ENCODE results near the gene MDFI. TPM values are rescaled to one million over a fixed set of nuclear protein-coding genes. Genes with fewer than 3 reads are reported as not detected.

The MDFI gene
- total RNA-seq, 1 donor from 2014 or later = 7.9 TPM

GRCh38 chr6:41680182-41680965 is 42.1 kb downstream of the MDFI start:
- H3K4me1 Mint-ChIP-seq (ENCODE audit: low read depth, unreplicated experiment) = peaks cover 29% of the 10 kb centered on the region
- H3K4me3 Mint-ChIP-seq (ENCODE audit: unreplicated experiment) = peak overlapping the region; percentile 52
- no peaks in the 10 kb centered on the region for H3K36me3 Mint-ChIP-seq (ENCODE audit: unreplicated experiment)
- no peak for DNase-seq
- H3K27me3 Mint-ChIP-seq (ENCODE audit: unreplicated experiment) = peaks cover 8% of the 10 kb centered on the region
- no peak overlapping the region for H3K27ac Mint-ChIP-seq (ENCODE audit: unreplicated experiment)
- no peak for TF ChIP-seq CTCF (IDR thresholded peaks at IDR 0.05; ENCODE audit: partially characterized antibody, unreplicated experiment)
- peaks cover 5% of the 10 kb centered on the region for H3K9me3 Mint-ChIP-seq (ENCODE audit: unreplicated experiment)

DNA sequence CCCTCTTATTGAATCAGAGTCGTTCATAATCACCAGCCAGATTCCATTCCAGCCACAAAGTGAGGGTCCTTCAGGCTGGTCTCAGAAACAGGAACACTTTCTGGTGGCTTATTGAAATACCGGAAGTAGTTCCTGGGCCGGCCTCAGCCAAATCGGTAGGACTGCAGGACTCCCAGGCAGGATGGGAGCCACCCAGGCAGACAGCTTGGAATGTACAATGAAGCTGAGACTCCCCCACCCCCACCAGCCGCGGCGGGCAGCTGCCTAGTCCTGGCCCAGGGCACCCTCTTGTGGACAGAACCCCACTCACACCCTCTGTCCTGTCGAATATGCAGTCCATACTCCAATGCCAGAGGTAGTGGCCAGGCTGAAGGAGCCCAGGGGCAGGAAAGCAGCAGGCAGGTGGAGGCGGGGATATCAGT is 43.8 kb downstream of the MDFI start:
- H3K9me3 Mint-ChIP-seq (ENCODE audit: unreplicated experiment) = peaks cover 2% of the 10 kb centered on the region
- peak; percentile 83 for TF ChIP-seq CTCF (IDR thresholded peaks at IDR 0.05; ENCODE audit: partially characterized antibody, unreplicated experiment)
- H3K36me3 Mint-ChIP-seq (ENCODE audit: unreplicated experiment) = no peaks in the 10 kb centered on the region
- H3K4me1 Mint-ChIP-seq (ENCODE audit: low read depth, unreplicated experiment) = peaks cover 15% of the 10 kb centered on the region
- H3K4me3 Mint-ChIP-seq (ENCODE audit: unreplicated experiment) = no peak overlapping the region
- DNase-seq = peak; percentile 94
- no peak overlapping the region for H3K27ac Mint-ChIP-seq (ENCODE audit: unreplicated experiment)
- H3K27me3 Mint-ChIP-seq (ENCODE audit: unreplicated experiment) = peaks cover 6% of the 10 kb centered on the region

- DNase-seq = no peak
- Mint-ChIP-seq H3K4me1 (ENCODE audit: low read depth, unreplicated experiment) (peaks cover 10% of the 10 kb centered on the region), H3K36me3 (ENCODE audit: unreplicated experiment) (no peaks in the 10 kb centered on the region), H3K27ac (ENCODE audit: unreplicated experiment) (no peak overlapping the region), H3K4me3 (ENCODE audit: unreplicated experiment) (no peak overlapping the region), H3K27me3 (ENCODE audit: unreplicated experiment) (peaks cover 4% of the 10 kb centered on the region), H3K9me3 (ENCODE audit: unreplicated experiment) (peaks cover under 1% of the 10 kb centered on the region)
- peak; percentile 8 for TF ChIP-seq CTCF (IDR thresholded peaks at IDR 0.05; ENCODE audit: partially characterized antibody, unreplicated experiment)
Measured at GRCh38 chr6:41682497-41683272, 44.4 kb downstream of the MDFI start.

- Mint-ChIP-seq H3K36me3 (ENCODE audit: unreplicated experiment) (no peaks in the 10 kb centered on the region), H3K27ac (ENCODE audit: unreplicated experiment) (no peak overlapping the region), H3K27me3 (ENCODE audit: unreplicated experiment) (peaks cover 5% of the 10 kb centered on the region), H3K4me1 (ENCODE audit: low read depth, unreplicated experiment) (peaks cover 10% of the 10 kb centered on the region), H3K9me3 (ENCODE audit: unreplicated experiment) (no peaks in the 10 kb centered on the region), H3K4me3 (ENCODE audit: unreplicated experiment) (no peak overlapping the region)
- no peak for DNase-seq
- TF ChIP-seq CTCF (IDR thresholded peaks at IDR 0.05; ENCODE audit: partially characterized antibody, unreplicated experiment) = no peak
Measured at GRCh38 chr6:41683273-41683522, 44.9 kb downstream of the MDFI start.
